ENCODE results near the gene ANKRD49.
"Not testable (repeated sequence)": the region's sequence is repeated elsewhere in the genome, so short reads cannot be mapped to it uniquely, and the experiment has no call there.

The ANKRD49 gene

GRCh38 chr11:94506513-94506912 lies 12.7 kb downstream of the ANKRD49 start:
- not testable (repeated sequence) for DNase-seq (ENCODE audit: low read depth in 2 of 3, low spot score in 2 of 3)

- DNase-seq (ENCODE audit: low read depth in 2 of 3, low spot score in 2 of 3): no peak
Observed at GRCh38 chr11:94507485-94507884, 13.7 kb downstream of the ANKRD49 start.

- peak; percentile 23 to 29 (median 26) for DNase-seq (ENCODE audit: low read depth in 2 of 3, low spot score in 2 of 3)
Observed at GRCh38 chr11:94511932-94512781, 18.4 kb downstream of the ANKRD49 start, which contains the start of gene C11orf97. Gene C11orf97, plus strand, starts transcription at chr11:94512461. Its CDS starts 68 bp downstream, at chr11:94512529.

GRCh38 chr11:94513091-94513490 lies 19.3 kb downstream of the ANKRD49 start:
- no peak for DNase-seq (ENCODE audit: low read depth in 2 of 3, low spot score in 2 of 3)

GRCh38 chr11:94515398-94515797 lies 21.6 kb downstream of the ANKRD49 start:
- DNase-seq (ENCODE audit: low read depth in 2 of 3, low spot score in 2 of 3): no peak

GRCh38 chr11:94516725-94517124 lies 22.9 kb downstream of the ANKRD49 start:
- no peak for DNase-seq (ENCODE audit: low read depth in 2 of 3, low spot score in 2 of 3)

- no peak for DNase-seq (ENCODE audit: low read depth in 2 of 3, low spot score in 2 of 3)
Observed at GRCh38 chr11:94518300-94518699, 24.5 kb downstream of the ANKRD49 start.

GRCh38 chr11:94519478-94520084 lies 25.8 kb downstream of the ANKRD49 start:
- DNase-seq (ENCODE audit: low read depth in 2 of 3, low spot score in 2 of 3): no peak

- no peak for DNase-seq (ENCODE audit: low read depth in 2 of 3, low spot score in 2 of 3)
Observed at GRCh38 chr11:94521684-94522083, 27.9 kb downstream of the ANKRD49 start.

- no peak for DNase-seq (ENCODE audit: low read depth in 2 of 3, low spot score in 2 of 3)
Observed at GRCh38 chr11:94524341-94524740, 30.6 kb downstream of the ANKRD49 start.

GRCh38 chr11:94525546-94526324 lies 32.0 kb downstream of the ANKRD49 start:
- no peak for DNase-seq (ENCODE audit: low read depth in 2 of 3, low spot score in 2 of 3)

- DNase-seq (ENCODE audit: low read depth in 2 of 3, low spot score in 2 of 3): no peak
Observed at GRCh38 chr11:94526645-94527438, 33.1 kb downstream of the ANKRD49 start.

- no peak for DNase-seq (ENCODE audit: low read depth in 2 of 3, low spot score in 2 of 3)
Observed at GRCh38 chr11:94528551-94528950, 34.8 kb downstream of the ANKRD49 start.

- no peak for DNase-seq (ENCODE audit: low read depth in 2 of 3, low spot score in 2 of 3)
Observed at GRCh38 chr11:94532211-94532610, 38.4 kb downstream of the ANKRD49 start.

- DNase-seq (ENCODE audit: low read depth in 2 of 3, low spot score in 2 of 3): no peak
Observed at GRCh38 chr11:94533206-94533605, 39.4 kb downstream of the ANKRD49 start.

GRCh38 chr11:94533696-94534630 lies 40.2 kb downstream of the ANKRD49 start:
- no peak for DNase-seq (ENCODE audit: low read depth in 2 of 3, low spot score in 2 of 3)

GRCh38 chr11:94536386-94536785 lies 42.6 kb downstream of the ANKRD49 start:
- DNase-seq (ENCODE audit: low read depth in 2 of 3, low spot score in 2 of 3): no peak

- no peak for DNase-seq (ENCODE audit: low read depth in 2 of 3, low spot score in 2 of 3)
Observed at GRCh38 chr11:94537031-94537600, 43.3 kb downstream of the ANKRD49 start.

GRCh38 chr11:94539420-94539819 lies 45.6 kb downstream of the ANKRD49 start:
- no peak for DNase-seq (ENCODE audit: low read depth in 2 of 3, low spot score in 2 of 3)
